ENCODE results near the gene LCA5L. TPM values are rescaled to one million over a fixed set of nuclear protein-coding genes. Genes with fewer than 3 reads are reported as not detected.

The LCA5L gene
- total and polyA plus RNA-seq, 10 of the 15 experiments (the other 5 are each of a cell fraction or from before 2014, with no cell fraction given) = 0.18 to 0.55 (median 0.27) TPM; not detected in 2

- no peak for TF ChIP-seq ZBTB4 (CRISPR knock-in tag; IDR thresholded peaks at IDR 0.05)
- no peak for TF ChIP-seq RFX5 (IDR thresholded peaks at IDR 0.05; ENCODE audit: low read depth, low read length)
- no peak for TF ChIP-seq SP1 (IDR thresholded peaks at IDR 0.05; ENCODE audit: low read depth, low read length)
Observed at GRCh38 chr21:39479814-39480182, 34.2 kb upstream of the LCA5L start (continued).

GRCh38 chr21:39479164-39479813 is 33.7 kb upstream of the LCA5L start:
- ChIA-PET CTCF (no interaction called here), RAD21 (ENCODE audit: unreplicated experiment) (no interaction called here)
- intact Hi-C loops (cut with micrococcal nuclease; ENCODE audit: unreplicated experiment) = no loop called here

More at GRCh38 chr21:39479164-39479813, 33.7 kb upstream of the LCA5L start:
- H3K9me3 ChIP-seq (replicated peaks; ENCODE audit: control insufficient read depth, insufficient read depth, low read length) = no peaks in the 10 kb centered on the region
- no peaks in the 10 kb centered on the region for H4K20me1 ChIP-seq (ENCODE audit: control insufficient read depth, insufficient read depth)
- no peaks in the 10 kb centered on the region for H3K79me2 ChIP-seq (ENCODE audit: control insufficient read depth, insufficient read depth, low read length)
- no peaks in the 10 kb centered on the region for H3K36me3 ChIP-seq (ENCODE audit: control insufficient read depth in 2 of 2, insufficient read depth in 2 of 2, low read length in 1 of 2)
- H2AFZ ChIP-seq (ENCODE audit: control insufficient read depth, low read depth, low read length) = no peak overlapping the region
- ATAC-seq = no peak
- SMC1A ChIA-PET (ENCODE audit: uncharacterized antibody, unreplicated experiment) = no interaction called here
- no peak for DNase-seq (ENCODE audit: low read depth, low spot score)
- H3K4me1 ChIP-seq (ENCODE audit: control insufficient read depth, insufficient read depth, low read length) = no peaks in the 10 kb centered on the region
- BruUV-seq (replicated peaks) = no TSS peak
- TF ChIP-seq BCL11A (IDR thresholded peaks at IDR 0.05; ENCODE audit: low read depth, low read length) (no peak), PAX5 (IDR thresholded peaks at IDR 0.05; ENCODE audit: borderline replicate concordance, low read depth, low read length) (no peak), CHD2 (IDR thresholded peaks at IDR 0.05; ENCODE audit: borderline replicate concordance, low read depth, low read length) (no peak), SUPT20H (IDR thresholded peaks at IDR 0.05; ENCODE audit: borderline replicate concordance, control insufficient read depth, low read depth, low read length) (no peak), KAT2A (conservative IDR thresholded peaks at IDR 0.05; ENCODE audit: control insufficient read depth, low read depth, low read length) (no peak)
- 13% methylated on average over 4 of the region's 4 CpGs for WGBS (ENCODE audit: insufficient coverage, insufficient replicate concordance, low lambda C conversion rate, missing lambda C conversion rate)
- no peak overlapping the region for H3K4me2 ChIP-seq (ENCODE audit: control insufficient read depth, insufficient read depth)
- no peak overlapping the region for H3K4me3 ChIP-seq
- POLR2A ChIA-PET = no interaction called here
- no peak overlapping the region for H3K27ac ChIP-seq (ENCODE audit: control insufficient read depth, insufficient read depth)
- in situ Hi-C loops (cut with MboI) = no loop called here
- no peak for FAIRE-seq
- H3K27me3 ChIP-seq (replicated peaks in 1 of 2; ENCODE audit: control insufficient read depth in 2 of 2, insufficient read depth in 2 of 2, low read length in 1 of 2) = no peaks in the 10 kb centered on the region
- no peak overlapping the region for H3K9ac ChIP-seq (ENCODE audit: control insufficient read depth, insufficient read depth, low read length)

Data from GM12878 (cell line).